ELF-1 (cell line): ENCODE results near the gene LRRK2.
"Not testable (repeated sequence)": the region's sequence is repeated elsewhere in the genome, so short reads cannot be mapped to it uniquely, and the experiment has no call there.

ENCODE experiments used
- DNase-seq: peaks from one replicate; pipeline ENCODE4 v3.0.0-alpha.2; 2016; ENCODE audit warnings: low read depth, low spot score

Gene LRRK2

DNA sequence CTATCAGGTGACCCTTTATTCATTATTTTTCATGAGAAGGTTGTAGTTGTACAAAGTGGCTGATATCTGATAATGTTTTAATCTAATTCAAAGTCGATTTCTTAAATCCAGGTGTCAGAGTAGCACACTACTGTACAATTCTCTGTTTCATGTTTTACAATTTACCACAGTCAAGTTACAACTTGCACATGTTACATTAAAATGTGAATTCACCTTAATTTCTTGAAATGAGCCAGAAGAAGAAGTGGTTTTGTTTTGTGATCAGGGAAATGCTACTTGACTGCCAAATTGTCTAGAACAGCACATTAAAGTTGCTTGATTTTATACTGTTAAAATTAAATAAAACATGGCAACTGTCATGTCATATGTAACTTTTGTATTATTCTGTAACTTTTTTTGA is 23.2 kb downstream of the LRRK2 start:
- DNase-seq: no peak

DNA sequence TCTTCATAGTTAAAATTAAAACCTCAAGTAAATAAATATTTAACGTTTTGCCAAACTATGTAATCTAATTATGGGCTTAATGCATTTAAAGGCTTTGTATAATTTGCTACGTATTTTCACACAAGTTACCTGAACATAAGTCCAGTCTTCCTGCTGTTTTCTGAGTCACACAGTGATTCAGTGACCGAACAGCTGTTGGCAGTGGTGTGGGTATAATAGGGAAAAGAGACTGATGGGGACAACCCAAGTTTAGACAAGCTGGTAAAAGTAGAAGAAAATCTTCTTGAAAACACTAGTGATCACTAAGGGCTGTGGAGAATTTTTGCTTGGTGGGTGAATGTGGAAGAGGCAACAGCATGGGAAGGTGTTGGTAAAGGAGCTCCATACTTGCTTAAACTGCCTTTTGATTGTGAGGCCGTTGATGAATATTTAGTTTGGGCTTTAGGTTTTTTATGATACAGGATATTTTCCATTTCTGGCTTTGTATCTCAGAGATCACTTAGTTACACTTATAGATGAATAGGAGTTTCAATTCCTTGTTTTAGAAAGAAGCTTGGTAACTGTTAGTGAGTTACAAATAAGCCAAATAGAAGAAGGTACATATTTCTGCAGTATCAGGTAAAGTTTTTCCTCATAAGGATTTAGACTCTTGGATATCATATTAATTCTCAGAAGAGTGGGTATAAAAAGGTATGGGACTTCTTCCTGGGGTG is 23.9 kb downstream of the LRRK2 start:
- no peak for DNase-seq

DNA sequence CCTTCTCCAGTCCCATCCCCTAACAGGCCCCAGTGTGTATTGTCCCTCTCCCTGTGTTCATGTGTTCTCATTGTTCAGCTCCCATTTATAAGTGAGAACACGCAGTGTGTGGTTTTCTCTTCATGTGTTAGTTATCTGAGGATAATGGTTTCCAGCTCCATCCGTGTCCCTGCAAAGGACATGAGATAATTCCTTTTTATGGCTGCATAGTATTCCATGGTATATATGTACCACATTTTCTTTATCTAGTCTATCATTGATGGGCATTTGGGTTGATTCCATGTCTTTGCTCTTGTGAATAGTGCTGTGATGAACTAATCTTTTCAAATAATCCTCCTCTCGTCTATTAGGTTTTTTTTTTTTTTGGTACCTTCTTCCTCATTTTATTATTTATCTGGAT is 25.9 kb downstream of the LRRK2 start:
- DNase-seq: not testable (repeated sequence)

DNA sequence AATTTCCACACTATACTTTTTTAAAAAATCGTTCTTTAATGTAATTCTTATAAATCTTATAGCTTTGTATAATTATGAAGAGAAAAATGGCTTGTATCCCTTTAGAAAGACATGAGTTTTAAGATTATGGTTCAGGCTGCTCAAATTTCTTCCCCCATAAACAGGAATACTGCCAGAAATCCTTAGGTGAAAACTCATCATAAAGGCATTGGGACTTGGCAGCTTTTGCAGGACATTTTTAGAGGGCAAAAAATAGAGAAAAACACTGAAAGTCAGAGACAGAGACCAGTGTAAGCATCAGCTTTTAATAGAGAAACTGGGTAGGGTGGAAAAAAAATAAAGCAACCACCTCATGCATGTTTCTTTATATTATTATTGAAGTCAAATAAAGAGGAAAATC is 29.1 kb downstream of the LRRK2 start:
- DNase-seq: no peak

DNA sequence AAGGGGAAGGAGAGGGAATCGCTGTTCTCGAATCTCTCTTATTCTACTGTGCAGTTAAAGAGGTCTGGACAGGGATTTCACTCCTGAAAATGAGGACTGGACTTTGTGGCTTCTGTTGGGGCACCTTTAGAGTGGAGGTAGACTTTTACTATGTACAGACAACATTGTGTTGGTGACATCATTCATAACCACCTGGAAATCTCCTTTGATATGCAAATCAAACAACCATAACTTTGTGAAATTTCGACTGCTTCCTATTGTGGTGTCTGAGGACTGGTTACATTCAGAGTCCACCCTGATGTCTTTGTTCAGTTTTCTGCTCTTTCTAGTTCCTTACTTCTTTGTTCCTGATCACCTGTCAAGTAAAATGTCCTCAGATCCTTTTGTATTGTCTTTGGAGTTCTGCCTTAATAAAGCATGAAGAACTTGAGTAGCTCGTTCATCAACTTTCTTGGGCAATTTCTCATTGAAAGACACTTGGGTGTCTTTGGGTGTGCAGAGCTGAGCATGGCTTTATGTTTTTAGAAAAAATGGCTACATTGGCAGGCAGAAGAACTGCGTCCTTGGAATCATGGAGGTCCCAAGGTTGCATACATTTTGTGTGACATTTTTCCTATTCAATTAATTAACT is 29.8 kb downstream of the LRRK2 start:
- DNase-seq: no peak

DNA sequence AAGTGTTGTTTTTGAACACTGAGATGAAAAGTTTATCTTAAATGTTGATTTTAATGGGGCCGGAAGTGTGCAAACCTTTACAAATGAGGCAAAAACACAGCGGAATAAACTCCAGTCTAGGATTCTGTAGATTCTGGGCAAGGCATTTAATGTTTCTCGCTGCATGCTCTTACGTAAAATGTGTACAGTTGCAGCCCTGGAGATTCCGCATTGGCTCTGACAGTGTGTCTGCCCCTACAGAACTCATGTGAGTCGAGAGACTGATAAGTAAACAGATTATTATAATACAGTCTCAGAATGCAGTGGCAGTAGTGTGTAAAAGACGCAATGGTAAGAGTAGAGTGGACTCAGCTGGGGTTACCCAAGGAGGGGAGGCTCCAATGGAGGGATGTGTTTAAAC is 33.6 kb downstream of the LRRK2 start:
- DNase-seq: no peak

DNA sequence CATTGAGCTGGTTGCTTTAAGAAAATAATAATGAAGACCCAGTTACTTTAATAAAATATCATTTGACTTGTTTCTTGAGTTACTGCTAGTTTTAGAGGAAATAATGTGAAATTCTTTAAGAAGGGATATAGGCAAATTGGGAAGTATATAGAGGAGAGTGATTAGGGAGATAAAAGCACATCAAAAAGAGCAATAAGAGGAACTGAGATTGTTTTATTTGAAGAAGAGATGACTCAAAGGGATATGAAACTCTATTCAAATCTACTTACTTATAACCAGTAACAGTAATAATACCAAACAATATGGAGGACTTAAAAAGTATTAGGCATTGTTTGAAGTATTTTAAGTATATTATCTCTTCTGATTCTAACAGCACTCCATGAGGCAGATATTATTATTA is 37.1 kb downstream of the LRRK2 start:
- DNase-seq: no peak

DNA sequence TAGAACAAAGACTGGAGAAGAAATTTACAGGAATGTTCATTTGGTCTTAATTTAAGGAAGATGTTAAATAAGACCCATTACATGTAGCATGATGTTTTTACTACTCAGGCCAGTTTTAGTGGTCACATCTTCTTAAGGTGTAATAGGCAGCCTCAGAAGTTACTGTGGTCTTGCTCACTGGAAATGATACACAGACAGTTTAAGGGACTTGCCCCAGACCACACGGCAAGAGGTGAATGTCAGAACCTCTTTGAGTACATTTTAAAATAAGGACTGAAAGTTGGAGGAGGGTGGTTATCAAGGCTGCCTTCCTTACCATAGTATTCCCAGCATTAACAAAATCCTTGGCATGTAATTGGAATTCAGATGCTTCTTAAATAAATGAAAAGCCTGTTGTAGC is 37.9 kb downstream of the LRRK2 start:
- DNase-seq: no peak

DNA sequence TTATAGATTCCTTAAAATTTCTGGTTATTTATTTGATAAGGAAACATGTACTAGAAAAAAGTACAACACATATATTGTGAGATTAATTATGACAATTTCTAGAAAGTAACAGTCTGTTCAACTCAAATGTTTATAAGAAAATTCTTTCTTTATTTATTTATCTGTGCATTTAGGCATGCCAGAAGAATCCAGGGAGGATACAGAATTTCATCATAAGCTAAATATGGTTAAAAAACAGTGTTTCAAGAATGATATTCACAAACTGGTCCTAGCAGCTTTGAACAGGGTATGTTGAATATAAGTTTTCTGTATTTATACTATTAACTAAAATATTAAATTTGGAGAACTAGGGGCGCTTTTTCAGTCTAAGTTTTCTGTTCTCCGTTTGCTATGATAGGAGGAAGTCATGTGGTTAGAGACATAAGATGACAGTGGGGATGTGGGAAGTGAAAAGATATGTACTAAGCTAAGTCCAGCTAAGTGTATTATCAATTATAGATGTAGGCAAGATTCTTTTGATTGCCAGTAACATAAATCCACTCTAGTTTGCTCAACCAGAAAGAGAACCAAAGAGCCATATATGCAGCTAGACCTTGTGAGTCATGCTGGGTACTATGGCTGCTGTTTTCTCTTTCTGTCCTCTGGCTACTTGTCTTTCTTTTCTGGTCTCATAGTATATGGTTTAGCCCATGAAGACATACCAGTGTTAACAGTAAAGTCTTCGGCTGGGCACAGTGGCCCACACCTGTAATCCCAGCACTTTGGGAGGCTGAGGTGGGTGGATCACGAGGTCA is 39.0 kb downstream of the LRRK2 start:
- DNase-seq: no peak

DNA sequence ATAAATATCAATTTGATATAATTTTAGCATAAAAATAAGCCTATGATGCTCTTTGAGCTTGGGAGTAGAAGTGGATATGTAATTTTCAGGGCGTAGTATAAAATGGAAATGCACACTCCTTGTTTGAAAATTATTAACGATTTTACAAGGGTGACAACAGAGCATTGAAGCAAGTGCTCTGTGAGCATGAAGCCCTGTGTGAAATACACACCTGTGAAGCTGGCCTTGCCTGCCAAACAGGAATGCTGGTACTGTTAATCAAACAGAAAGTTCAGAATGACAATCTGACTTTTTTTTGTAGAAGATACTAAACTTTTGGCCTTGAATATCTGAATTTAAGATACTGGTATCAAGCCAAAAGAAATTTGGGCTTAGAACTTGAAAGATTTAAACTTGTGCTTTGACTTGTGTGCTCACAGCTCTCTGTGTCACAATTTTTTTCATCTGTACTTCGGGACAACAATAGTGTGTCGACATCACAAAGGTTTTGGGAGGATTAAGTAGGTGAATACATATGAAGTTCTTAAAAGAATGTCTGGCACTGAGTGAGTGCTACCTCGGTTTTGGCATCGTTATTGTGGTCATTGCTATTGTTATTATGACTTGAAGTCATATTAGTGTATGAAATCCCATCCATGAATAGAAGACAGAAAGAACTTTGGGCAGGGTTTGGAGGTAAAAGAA is 47.3 kb downstream of the LRRK2 start:
- no peak for DNase-seq

DNA sequence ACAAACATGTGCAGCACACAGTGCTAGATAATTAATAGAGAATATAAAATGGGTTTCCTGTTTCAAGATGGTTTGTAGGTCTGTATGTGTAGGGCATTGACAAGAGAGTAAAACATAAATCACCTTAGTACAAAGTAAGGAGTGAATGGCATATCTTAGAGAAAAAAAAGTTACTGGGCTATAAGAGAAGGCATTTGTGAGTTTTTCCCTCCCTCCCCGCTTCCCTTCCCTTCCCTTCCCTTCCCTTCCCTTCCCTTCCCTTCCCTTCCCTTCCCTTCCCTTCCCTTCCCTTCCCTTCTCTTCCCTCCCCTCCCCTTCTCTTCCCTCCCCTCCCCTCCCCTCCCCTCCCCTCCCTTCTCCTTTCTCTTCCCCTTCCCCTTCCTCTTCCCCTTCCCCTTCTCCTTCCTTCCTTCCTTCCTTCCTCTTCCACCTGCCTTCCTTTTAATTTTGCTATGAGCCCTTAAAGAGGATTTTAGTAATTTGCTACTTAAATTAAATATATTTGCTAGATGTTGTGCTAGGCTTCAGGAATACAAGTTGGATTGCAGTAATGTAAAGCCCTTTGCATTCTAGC is 57.1 kb downstream of the LRRK2 start:
- no peak for DNase-seq

DNA sequence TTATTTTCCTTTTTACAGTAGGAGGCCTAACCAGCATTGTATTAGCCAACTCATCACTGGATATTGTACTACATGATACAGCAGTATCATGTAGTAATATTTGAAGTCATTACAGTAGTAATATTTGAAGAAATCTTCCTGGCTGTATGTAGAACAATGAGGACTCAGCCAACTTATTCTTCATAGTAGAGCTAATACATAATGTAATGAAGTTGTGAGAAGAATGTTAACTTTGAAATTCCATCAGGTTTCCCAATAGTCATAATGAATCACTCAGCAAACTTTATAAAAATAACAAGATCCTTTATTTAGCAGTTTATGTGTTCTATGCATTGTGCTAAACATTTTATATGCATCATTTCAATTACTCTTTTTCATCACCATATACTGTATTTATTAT is 61.8 kb downstream of the LRRK2 start:
- DNase-seq: no peak

DNA sequence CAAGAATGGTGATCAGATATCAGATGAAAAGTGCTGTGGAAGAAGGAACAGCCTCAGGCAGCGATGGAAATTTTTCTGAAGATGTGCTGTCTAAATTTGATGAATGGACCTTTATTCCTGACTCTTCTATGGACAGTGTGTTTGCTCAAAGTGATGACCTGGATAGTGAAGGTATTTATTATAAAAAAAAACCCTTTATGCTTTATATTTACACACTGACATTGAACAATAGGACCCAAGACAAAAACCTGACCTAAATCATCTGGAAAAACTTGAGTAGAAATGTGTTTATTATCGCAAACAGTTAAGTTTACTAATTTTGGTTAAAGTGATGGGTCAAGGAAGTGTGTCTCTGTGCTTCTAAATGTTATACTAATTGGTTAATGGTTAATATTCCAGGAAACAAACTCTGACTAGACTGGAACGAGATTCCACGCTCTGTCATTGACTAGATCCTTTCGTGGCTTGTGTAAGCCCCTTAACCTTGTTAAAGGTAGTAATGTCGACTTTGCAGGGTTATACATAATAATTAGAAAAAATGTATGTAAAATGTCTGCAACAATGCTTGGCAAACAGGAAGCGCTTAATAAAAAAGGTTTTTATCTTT is 62.7 kb downstream of the LRRK2 start:
- no peak for DNase-seq

DNA sequence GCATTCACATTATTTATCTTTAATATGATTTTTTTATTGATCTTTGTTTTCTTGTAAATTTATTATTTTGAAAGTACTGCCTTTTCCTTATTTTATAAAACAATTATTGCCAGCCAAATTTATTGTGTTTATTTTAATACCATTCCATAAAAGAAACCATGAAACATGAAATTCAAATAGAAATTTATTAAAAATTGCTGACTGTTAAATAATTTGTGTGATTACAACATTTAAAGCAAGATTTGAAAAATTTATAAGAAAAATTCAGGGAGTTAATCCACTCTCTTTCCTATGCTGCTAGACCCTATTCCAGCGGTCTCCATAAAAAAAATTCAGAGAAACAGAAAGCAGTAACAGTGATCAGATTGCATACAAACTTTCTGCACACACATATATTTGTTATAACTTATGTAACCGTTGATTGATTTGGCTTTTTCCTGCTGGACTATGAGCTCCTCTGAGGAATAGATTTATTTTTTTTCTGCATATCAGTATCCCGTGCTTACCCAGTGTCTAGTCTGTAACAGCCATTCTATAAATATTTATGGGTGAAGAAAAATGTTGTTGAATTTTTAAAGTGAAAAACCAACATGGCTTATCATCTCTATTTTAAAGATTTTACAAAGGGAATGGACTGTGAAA is 68.1 kb downstream of the LRRK2 start:
- DNase-seq: no peak

DNA sequence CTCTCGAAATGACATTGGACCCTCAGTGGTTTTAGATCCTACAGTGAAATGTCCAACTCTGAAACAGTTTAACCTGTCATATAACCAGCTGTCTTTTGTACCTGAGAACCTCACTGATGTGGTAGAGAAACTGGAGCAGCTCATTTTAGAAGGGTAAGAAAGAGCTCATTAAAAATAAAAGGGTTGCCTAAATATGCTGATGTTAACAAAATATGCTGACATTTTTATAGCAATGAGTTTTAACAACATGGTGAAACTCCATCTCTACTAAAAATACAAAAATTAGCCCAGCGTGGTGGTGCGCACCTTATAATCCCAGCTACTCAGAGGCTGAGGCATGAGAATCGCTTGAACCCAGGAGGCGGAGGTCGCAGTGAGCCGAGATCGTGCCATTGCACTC is 73.5 kb downstream of the LRRK2 start:
- no peak for DNase-seq

DNA sequence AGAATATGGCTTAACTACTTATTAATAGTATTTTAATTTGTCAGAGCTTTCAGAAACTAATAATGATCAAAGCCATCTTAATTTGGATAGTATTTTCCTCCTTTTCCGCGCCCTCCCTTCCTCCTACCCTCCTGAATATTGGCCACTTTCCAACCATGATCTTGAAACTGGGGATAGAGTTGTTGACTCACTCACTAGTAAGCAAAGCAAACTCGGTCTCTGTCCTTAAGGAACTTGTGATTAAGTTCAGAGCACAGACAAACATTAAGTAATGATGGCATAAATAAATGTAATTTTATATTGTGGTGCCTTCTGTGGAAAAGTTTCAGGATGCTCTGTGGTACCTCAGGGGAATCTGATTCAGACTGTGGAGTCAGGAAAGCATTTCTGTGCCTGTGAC is 75.7 kb downstream of the LRRK2 start:
- no peak for DNase-seq

DNA sequence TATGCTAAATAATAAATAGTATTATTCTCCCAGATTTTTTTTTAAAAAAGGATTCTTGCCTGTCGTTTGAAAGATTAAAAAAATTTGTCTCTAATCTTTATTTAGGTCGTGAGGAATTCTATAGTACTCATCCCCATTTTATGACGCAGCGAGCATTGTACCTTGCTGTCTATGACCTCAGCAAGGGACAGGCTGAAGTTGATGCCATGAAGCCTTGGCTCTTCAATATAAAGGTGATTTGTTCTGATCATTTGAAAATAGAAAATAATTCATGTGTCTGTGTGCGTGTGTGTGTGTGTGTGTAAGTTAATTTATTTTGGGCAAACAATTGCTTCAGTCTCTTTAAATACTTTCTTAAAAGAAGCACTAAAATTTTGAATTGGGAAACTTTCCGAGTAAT is 84.2 kb downstream of the LRRK2 start:
- DNase-seq: no peak

DNA sequence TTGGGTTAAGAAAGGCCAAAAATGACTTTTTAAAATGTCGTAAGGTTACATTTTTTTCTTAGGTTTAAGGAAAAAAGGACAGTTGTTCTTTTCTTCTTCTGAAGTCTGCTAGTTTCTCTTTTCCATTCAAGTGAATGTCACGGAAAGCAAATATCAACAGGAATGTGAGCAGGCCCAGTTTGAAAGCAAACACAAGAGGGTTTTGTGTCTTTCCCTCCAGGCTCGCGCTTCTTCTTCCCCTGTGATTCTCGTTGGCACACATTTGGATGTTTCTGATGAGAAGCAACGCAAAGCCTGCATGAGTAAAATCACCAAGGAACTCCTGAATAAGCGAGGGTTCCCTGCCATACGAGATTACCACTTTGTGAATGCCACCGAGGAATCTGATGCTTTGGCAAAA is 85.4 kb downstream of the LRRK2 start:
- peak; percentile 2 for DNase-seq

DNA sequence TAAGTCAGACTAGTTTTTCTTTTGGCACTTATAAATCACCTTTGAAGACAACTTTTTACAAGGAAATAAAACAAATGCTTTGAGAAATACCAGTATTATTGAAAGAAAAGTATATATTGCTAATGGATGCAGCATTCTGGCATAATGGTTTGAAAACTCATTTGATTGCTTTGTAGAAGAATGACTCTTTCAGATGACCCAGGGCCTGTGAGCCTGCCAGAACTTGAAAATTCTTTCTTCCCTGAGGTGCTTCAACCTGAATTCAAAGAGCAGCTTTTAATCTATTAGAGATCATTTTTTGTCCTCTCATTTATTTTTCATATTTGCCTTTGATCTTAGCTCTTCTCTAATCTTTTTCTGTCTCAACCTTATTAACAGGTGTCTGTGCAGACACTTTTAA is 87.4 kb downstream of the LRRK2 start:
- DNase-seq: no peak

DNA sequence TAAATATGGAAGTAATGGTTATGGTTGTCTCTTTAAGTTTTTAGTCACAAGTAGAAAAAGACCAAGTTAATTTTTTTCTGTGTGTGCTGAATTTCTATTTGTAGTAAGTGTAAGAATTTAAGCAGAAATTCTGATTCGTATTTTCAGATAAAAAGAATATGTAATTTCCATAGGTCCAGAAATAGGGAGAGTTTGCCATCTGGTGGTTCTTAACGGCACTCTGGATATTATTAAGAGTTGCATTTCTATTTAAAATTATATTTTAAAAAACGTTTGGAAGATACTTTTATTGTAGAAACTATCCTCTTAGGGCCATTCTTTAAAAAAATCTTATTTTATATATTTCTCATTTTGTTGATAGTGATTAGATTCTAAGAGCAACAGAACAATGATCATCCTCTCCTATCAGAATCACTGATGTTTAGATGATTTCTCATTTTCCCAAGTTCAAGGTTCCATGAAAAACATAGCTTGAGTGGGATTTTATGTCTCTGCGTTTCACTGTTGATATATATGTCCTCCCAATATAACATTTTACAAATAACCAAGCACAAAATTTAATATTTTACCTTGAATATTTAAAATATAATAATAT is 88.3 kb downstream of the LRRK2 start:
- no peak for DNase-seq

DNA sequence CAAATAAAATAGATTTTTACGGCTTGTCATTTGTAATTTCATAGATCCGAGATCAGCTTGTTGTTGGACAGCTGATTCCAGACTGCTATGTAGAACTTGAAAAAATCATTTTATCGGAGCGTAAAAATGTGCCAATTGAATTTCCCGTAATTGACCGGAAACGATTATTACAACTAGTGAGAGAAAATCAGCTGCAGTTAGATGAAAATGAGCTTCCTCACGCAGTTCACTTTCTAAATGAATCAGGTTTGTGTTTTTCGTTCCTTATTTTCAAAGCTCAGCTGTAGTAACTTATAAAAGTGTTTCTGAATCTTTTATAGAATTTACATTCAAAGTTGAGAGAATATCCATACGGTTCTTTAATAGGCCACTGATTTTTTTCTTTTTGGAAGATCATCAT is 89.1 kb downstream of the LRRK2 start:
- DNase-seq: no peak
